Heart left ventricle (tissue), 16 donors: ENCODE measurements around the gene BBS1. TPM values are rescaled to one million over a fixed set of nuclear protein-coding genes. Genes with fewer than 3 reads are reported as not detected.

Experiments used
- ATAC-seq, 4 donors: fragments of 200-7000 bp; cut with Tn5 transposase; one replicate each; pipeline ENCODE4 v1.9.1; 2020 to 2022; ENCODE audit warnings: moderate library complexity in 4 of 4, mild to moderate bottlenecking in 3 of 4, moderate number of reproducible peaks in 1 of 4
- DNase-seq, 5 donors: peaks; one replicate each; pipeline ENCODE4 v3.0.0-alpha.2; 2020
- H3K27ac ChIP-seq, 12 donors: fragments of 200-600 bp; sonication (generic) in 4 of 12; one replicate each; pipeline versions ENCODE4 v1.5.0 to v1.8.0; 2016 to 2022; ENCODE audit warnings: mild to moderate bottlenecking in 2 of 12
- H3K27me3 ChIP-seq, 9 donors: fragments of 200-600 bp; sonication (generic) in 2 of 9; one replicate each; pipeline versions ENCODE4 v1.5.1 to v1.8.0; 2016 to 2022; ENCODE audit warnings: mild to moderate bottlenecking in 3 of 9
- H3K36me3 ChIP-seq, 9 donors: fragments of 200-600 bp; sonication (generic) in 2 of 9; one replicate each; pipeline versions ENCODE4 v1.5.0 to v1.8.0; 2018 to 2022; ENCODE audit warnings: mild to moderate bottlenecking in 2 of 9
- H3K4me1 ChIP-seq, 12 donors: fragments of 200-600 bp; sonication (generic) in 4 of 12; one replicate each; pipeline versions ENCODE4 v1.5.0 to v1.8.0; 2016 to 2022; ENCODE audit warnings: mild to moderate bottlenecking in 3 of 12
- H3K4me3 ChIP-seq, 12 donors: fragments of 200-600 bp; sonication (generic) in 4 of 12; one replicate each; pipeline versions ENCODE4 v1.5.0 to v1.8.0; 2017 to 2022; ENCODE audit warnings: mild to moderate bottlenecking in 9 of 12, moderate library complexity in 4 of 12
- H3K9me3 ChIP-seq, 12 donors: fragments of 200-600 bp; sonication (generic) in 4 of 12; one replicate each; pipeline versions ENCODE4 v1.5.0 to v1.8.0; 2016 to 2022; ENCODE audit warnings: mild to moderate bottlenecking in 1 of 12
- POLR2A ChIP-seq, 2 donors: fragments of 450-650 bp; IDR thresholded peaks; one replicate each; pipeline ENCODE4 v1.6.1; 2017; ENCODE audit warnings: antibody characterized with exemption in 2 of 2, mild to moderate bottlenecking in 2 of 2, moderate library complexity in 2 of 2
- WGBS, 4 donors: extraction: QIAGEN DNeasy Blood & Tissue Kit in 2 of 4; methylation state at CpG; one replicate each; pipeline versions ENCODE4 v1.1.5 to v1.1.7; 2013 to 2018; 5-methylcytosine and 5-hydroxymethylcytosine counted together
- intact Hi-C, 10 donors: fragments of 100-400 bp; cut with DNase I; formaldehyde crosslinking; loops; one replicate each; pipeline versions ENCODE4 v1.11.1 to v1.14.2; 2022
- polyA plus RNA-seq, 2 donors: library from polyadenylated mRNA; stranded (reverse); fragments of 200-250 nt; gene quantifications; one replicate each; pipeline ENCODE4 v1.2.3, GENCODE V29; 2013
- total RNA-seq, 9 donors: library from RNA; depleted of rRNA in 2 of 9; stranded (reverse); fragments of >200 nt in 2 of 9; fragmentation: NEBNext Ultra II Directional in 3 of 9; extraction: Animal tissue kit (Norgen Biotek cat#: 25700) in 3 of 9; gene quantifications; one replicate each; pipeline versions ENCODE4 v1.1.0 to v1.2.4, GENCODE V29; 2016 to 2023
- TF ChIP-seq, protein P1 (sequence below), 12 donors: fragments of 200-600 bp; sonication (generic) in 4 of 12; IDR thresholded peaks; one replicate each; pipeline versions ENCODE4 v1.5.0 to v1.8.0; 2018 to 2022; ENCODE audit warnings: antibody characterized with exemption in 12 of 12, mild to moderate bottlenecking in 5 of 12
- donor health status: ischemic (EF 13 %, LVEDD 7.1; RV severe dilation, severe dysfunction).
- donor health status: healthy with polysubstance abuse.
- donor health status: DM: no; HTN: yes; CAD: no.
- donor health status: DM: no; HTN: no; CAD: no.
- donor health status: ischemic (EF 25% LVEDD 6.9; RV normal size, moderate dysfunction).
- donor health status: ischemic (EF 25% LVEDD 5.7; RV mildly dilated, moderate dysfunction).
- donor health status: healthy.
- donor health status: DM: yes; HTN: yes; CAD: no.
- donor health status: ischemic (EF 35%, LVEDD 5.7; RV mildly dilated, moderate dysfunction).
- donor health status: nonischemic (EF 11% LVEDD 7.7; RV severe dilation, severe dysfunction).
- donor health status: DM: yes; HTN: yes; CAD: no.
- donor health status: PGD.
- donor health status: ischemic (EF 29% LVEDD 5.4; RV normal size, mild dysfunction).
- donor health status: nonischemic (EF 23%, LVEDD 6.1; RV moderate dilation, normal function).

BBS1 gene
- total and polyA plus RNA-seq, 11 donors, result 11.0 to 51.8 (median 18.5) TPM

DNA sequence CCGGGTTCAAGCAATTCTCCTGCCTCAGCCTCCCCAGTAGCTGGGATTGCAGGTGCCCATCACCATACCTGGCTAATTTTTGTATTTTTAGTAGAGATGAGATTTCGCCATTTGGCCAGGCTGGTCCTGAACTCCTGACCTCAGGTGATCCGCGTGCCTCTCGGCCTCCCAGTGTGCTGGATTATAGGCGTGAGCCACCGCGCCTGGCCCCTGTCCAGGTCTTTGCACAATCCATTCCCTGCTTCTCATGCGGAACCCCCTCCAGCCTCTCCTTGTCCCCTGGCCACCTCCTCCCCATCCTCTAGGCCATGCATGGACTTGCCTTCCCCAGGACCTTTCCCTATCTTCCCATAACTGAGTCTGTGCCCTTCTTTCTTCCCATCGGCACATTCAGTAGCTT is 21.5 kb upstream of the BBS1 start:
- intact Hi-C loops, result no loop called here
- H3K4me1 ChIP-seq, result no peaks in the 10 kb centered on the region
- no peak overlapping the region for H3K4me3 ChIP-seq
- WGBS, 4 donors, result 89 to 95% (median 94%) methylated on average over 10 of the region's 10 CpGs
- H3K27me3 ChIP-seq, result no peaks in the 10 kb centered on the region
- TF ChIP-seq, protein P1, sequence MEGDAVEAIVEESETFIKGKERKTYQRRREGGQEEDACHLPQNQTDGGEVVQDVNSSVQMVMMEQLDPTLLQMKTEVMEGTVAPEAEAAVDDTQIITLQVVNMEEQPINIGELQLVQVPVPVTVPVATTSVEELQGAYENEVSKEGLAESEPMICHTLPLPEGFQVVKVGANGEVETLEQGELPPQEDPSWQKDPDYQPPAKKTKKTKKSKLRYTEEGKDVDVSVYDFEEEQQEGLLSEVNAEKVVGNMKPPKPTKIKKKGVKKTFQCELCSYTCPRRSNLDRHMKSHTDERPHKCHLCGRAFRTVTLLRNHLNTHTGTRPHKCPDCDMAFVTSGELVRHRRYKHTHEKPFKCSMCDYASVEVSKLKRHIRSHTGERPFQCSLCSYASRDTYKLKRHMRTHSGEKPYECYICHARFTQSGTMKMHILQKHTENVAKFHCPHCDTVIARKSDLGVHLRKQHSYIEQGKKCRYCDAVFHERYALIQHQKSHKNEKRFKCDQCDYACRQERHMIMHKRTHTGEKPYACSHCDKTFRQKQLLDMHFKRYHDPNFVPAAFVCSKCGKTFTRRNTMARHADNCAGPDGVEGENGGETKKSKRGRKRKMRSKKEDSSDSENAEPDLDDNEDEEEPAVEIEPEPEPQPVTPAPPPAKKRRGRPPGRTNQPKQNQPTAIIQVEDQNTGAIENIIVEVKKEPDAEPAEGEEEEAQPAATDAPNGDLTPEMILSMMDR (IDR thresholded peaks at IDR 0.05), result no peak
- no peak for TF ChIP-seq POLR2A (IDR thresholded peaks at IDR 0.05)
- no peaks in the 10 kb centered on the region for H3K9me3 ChIP-seq
- no peak overlapping the region for H3K27ac ChIP-seq
- peaks cover 0 to 80% (median 16%) of the 10 kb centered on the region in 9 donors for H3K36me3 ChIP-seq
- ATAC-seq (no peak), DNase-seq (no peak)

DNA sequence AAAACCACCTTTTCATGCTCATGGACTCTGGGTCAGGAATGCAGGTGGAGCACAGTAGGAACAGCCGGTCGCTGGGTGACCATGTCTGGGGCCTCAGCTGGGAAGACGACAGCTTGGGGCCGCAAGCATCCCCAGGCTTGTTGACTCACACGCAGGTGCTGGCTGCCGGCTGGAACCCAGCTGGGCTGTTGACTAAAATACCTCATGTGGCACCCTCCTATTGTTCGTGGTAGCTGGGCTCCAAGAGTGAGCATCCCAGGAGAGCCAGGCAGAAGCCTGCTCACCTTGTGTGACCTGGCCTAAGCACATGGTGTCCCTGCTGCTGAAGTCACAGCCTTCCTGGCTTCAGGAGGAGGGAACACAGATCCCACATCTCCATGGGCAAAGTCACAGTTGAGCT is 20.8 kb upstream of the BBS1 start:
- Histone ChIP-seq H3K27ac (no peak overlapping the region), H3K4me3 (no peak overlapping the region), H3K9me3 (no peaks in the 10 kb centered on the region), H3K4me1 (no peaks in the 10 kb centered on the region), H3K27me3 (no peaks in the 10 kb centered on the region), H3K36me3 (peaks cover 0 to 77% (median 16%) of the 10 kb centered on the region in 9 donors)
- TF ChIP-seq POLR2A (IDR thresholded peaks at IDR 0.05), result no peak
- TF ChIP-seq, protein P1 (IDR thresholded peaks at IDR 0.05), result no peak
- ATAC-seq (no peak), DNase-seq (peak in 1 of 5 donors; percentile 19)
- intact Hi-C loops, result no loop called here
- 83 to 91% (median 90%) methylated on average over 5 to 7 of the region's 7 CpGs for WGBS, 4 donors

DNA sequence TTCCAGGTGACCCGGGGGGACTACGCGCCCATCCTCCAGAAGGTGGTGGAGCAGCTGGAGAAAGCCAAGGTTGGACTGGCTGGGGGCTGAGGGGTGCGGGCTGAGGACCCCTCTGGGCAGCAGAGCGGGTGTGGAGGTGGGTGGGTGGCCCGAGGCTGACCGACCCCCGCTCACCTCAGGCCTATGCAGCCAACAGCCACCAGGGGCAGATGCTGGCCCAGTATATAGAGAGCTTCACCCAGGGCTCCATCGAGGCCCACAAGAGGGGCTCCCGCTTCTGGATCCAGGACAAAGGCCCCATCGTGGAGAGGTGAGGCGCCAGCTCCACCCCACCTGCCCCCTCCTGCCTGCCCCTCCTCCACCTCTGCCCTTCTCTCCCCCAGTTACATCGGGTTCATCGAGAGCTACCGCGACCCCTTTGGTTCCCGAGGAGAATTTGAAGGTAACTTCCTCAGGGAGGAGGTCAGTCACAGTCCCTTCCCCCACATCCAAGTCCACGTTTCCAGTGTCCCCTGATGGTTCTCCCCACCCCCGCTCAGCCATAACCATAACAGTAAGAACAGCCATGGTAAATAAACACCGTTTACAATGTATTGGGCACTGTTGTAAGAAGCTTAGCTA is 19.0 kb upstream of the BBS1 start:
- no peak overlapping the region for H3K27ac ChIP-seq
- H3K9me3 ChIP-seq, result no peaks in the 10 kb centered on the region
- H3K4me1 ChIP-seq, result no peaks in the 10 kb centered on the region
- no peak overlapping the region for H3K4me3 ChIP-seq
- peak in 1 of 5 donors; percentile 11 for DNase-seq
- no peaks in the 10 kb centered on the region for H3K27me3 ChIP-seq
- H3K36me3 ChIP-seq, result peaks cover 0 to 83% (median 25%) of the 10 kb centered on the region in 9 donors
- no peak for TF ChIP-seq POLR2A (IDR thresholded peaks at IDR 0.05)
- TF ChIP-seq, protein P1 (IDR thresholded peaks at IDR 0.05), result peak in 3 of 12 donors; percentile 14 to 24 (median 17)
- WGBS, 4 donors, result 67 to 78% (median 73%) methylated on average over 20 of the region's 20 CpGs
- intact Hi-C loops, result no loop called here
- ATAC-seq, result no peak

DNA sequence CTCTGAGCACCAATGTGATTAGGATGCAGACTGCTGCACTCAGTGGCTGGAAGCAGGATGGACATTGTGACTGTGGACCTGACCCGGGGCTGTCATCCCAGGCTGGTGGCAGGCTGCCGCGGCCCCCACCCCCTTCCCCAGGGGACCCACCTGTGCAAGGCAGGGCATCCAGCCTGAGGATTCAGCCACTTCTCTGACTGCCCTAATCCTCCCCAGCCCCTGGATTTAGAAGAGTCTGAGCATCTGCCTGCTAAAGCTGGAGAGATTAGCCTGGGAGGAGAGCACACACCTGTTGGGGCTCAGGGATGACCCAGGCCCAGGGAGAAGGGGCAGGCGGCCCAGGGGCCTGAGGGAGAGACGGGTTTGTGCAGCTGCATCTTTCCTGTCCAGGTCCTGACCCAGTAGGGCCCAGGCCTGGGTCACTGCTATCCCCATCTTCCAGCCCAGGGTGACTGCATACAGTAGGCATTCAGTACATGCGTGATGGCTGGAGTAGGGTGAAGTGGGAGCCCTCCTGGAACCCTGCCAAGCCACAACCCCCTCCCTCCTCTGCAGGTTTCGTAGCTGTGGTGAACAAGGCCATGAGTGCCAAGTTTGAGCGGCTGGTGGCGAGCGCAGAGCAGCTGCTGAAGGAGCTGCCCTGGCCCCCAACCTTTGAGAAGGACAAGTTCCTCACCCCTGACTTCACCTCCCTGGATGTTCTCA is 18.1 kb upstream of the BBS1 start:
- intact Hi-C loops, result loop anchor here in 1 of 10 donors (2.0 kb wide), 1 partner anchor 20 kb away; no protein-coding TSS in a partner anchor
- no peaks in the 10 kb centered on the region for H3K4me1 ChIP-seq
- WGBS, 4 donors, result 89 to 98% (median 93%) methylated on average over 6 to 10 of the region's 10 CpGs
- no peaks in the 10 kb centered on the region for H3K9me3 ChIP-seq
- no peaks in the 10 kb centered on the region for H3K27me3 ChIP-seq
- H3K36me3 ChIP-seq, result peaks cover 0 to 83% (median 25%) of the 10 kb centered on the region in 9 donors
- TF ChIP-seq POLR2A (IDR thresholded peaks at IDR 0.05), result no peak
- H3K27ac ChIP-seq, result no peak overlapping the region
- DNase-seq, result peak in 1 of 5 donors; percentile 25
- ATAC-seq, result no peak
- H3K4me3 ChIP-seq, result no peak overlapping the region
